ENCODE data around the gene LCN2.

Gene LCN2

GRCh38 chr9:128142061-128142460, 7.2 kb upstream of the LCN2 start:
- H3K4me3 ChIP-seq (ENCODE audit: low read depth, low read length): no peak overlapping the region
- DNase-seq (ENCODE audit: low read depth): no peak
- TF ChIP-seq, protein P1, sequence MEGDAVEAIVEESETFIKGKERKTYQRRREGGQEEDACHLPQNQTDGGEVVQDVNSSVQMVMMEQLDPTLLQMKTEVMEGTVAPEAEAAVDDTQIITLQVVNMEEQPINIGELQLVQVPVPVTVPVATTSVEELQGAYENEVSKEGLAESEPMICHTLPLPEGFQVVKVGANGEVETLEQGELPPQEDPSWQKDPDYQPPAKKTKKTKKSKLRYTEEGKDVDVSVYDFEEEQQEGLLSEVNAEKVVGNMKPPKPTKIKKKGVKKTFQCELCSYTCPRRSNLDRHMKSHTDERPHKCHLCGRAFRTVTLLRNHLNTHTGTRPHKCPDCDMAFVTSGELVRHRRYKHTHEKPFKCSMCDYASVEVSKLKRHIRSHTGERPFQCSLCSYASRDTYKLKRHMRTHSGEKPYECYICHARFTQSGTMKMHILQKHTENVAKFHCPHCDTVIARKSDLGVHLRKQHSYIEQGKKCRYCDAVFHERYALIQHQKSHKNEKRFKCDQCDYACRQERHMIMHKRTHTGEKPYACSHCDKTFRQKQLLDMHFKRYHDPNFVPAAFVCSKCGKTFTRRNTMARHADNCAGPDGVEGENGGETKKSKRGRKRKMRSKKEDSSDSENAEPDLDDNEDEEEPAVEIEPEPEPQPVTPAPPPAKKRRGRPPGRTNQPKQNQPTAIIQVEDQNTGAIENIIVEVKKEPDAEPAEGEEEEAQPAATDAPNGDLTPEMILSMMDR (IDR thresholded peaks at IDR 0.05; ENCODE audit: low read depth, low read length, missing control alignments): no peak

DNA sequence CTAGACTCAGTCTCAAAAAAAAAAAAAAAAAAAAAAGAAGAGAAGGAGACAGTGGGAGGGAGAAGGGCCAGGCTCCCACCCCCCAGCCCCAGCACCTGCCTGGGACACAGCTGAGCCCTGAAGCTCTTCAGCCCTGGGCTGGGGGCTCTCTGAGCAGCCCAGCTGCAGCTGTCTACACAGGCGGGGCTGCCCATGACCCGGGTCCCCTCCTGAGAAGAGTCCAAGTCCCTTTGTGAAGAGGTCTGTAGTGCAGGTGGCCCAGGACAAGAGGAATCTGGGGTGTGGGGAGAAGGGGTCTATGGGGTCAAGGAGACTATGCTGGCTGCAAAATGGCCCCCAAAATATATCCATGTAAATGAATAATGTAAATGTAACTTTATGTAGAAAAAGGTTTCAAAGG, 6.7 kb upstream of the LCN2 start:
- H3K4me3 ChIP-seq (ENCODE audit: low read depth, low read length): no peak overlapping the region
- TF ChIP-seq, protein P1 (IDR thresholded peaks at IDR 0.05; ENCODE audit: low read depth, low read length, missing control alignments): no peak
- no peak for DNase-seq (ENCODE audit: low read depth)

GRCh38 chr9:128143525-128144238, 5.6 kb upstream of the LCN2 start:
- TF ChIP-seq, protein P1 (IDR thresholded peaks at IDR 0.05; ENCODE audit: low read depth, low read length, missing control alignments): no peak
- no peak for DNase-seq (ENCODE audit: low read depth)
- H3K4me3 ChIP-seq (ENCODE audit: low read depth, low read length): no peak overlapping the region

DNA sequence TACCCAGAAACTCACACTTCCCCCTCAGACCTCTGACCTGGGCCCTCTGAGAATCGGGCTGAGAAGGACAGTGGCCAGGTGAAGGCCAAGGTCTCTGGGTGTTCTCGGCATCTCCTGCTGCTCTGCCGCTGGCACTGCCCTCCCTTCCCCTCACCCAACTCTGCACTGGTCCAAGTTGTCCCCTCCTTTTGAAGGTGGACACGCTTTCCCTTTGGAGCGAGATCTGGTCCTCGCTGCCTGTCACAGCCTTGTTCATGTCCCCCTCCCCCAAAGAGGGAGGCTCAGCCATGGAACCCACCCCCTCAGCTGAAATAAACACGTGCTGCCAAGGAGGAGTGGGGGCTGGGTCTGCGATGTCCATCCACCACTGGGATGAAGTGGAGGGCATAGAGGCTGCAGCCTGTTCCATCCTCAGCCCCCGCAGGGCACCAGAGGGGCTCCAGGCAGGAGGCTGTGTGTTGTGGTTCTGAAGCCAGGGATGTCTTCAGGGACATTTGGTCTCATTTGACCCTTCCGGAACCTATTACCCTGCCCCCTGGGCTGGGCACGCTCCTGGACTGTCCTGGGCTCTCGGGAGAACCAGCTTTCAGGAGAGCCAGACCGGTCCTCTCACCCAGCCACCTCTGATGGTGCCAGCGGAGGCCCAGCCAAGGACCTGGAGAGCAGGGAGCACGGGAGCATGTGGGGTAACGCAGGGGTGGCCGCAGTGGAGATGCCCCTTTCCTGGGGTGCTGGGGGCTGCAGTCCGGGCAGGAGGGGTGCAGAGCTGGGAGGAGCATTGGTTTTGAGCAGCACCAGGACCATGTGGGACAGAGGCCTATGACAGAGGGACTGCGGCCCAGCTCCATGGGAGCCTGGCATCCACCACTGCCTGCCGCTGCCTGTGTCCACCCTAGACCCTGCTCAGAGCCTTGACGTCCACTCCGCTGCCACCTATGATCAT, 4.7 kb upstream of the LCN2 start:
- TF ChIP-seq, protein P1 (IDR thresholded peaks at IDR 0.05; ENCODE audit: low read depth, low read length, missing control alignments): no peak
- DNase-seq (ENCODE audit: low read depth): no peak
- no peak overlapping the region for H3K4me3 ChIP-seq (ENCODE audit: low read depth, low read length)

- TF ChIP-seq, protein P1 (IDR thresholded peaks at IDR 0.05; ENCODE audit: low read depth, low read length, missing control alignments): no peak
- no peak overlapping the region for H3K4me3 ChIP-seq (ENCODE audit: low read depth, low read length)
- DNase-seq (ENCODE audit: low read depth): no peak
Measured at GRCh38 chr9:128145536-128145935, 3.7 kb upstream of the LCN2 start.

DNA sequence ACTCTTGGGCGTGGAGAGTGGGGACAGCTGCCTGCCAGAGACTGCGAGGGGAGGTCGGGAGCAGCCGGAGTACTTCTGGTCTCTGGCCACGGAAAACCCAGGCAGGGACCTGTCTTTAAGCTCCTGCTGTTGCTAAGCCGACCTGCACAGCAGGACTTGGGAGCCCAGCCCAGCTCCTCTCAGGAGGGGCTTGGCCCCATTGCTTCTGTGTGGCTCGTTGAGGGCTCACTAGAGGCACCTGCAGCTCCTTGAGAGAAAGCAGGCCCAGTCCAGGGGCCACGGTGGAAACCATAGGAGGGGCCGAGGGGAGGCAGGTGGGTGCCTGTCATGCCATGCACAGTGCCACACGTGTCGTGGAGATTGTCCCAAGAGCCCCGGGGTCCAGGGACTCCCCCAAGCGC, 3.3 kb upstream of the LCN2 start:
- H3K4me3 ChIP-seq (ENCODE audit: low read depth, low read length): no peak overlapping the region
- TF ChIP-seq, protein P1 (IDR thresholded peaks at IDR 0.05; ENCODE audit: low read depth, low read length, missing control alignments): no peak
- DNase-seq (ENCODE audit: low read depth): no peak

All from GM12864 (cell line).